Astrocyte (in vitro differentiated cells and primary cell): ENCODE measurements around the gene DISC1. TPM values are rescaled to one million over a fixed set of nuclear protein-coding genes. Genes with fewer than 3 reads are reported as not detected.
"Not testable (repeated sequence)": the region's sequence is repeated elsewhere in the genome, so short reads cannot be mapped to it uniquely, and the experiment has no call there.

ENCODE experiments used
- DNase-seq: peaks from one replicate; pipeline ENCODE4 v3.0.0-alpha.2; 2010; ENCODE audit warnings: low read depth
- FAIRE-seq: peaks from 2 replicates; lab custom pipeline; 2011; peaks lifted over from hg19 to GRCh38; lab: Jason Lieb, UNC
- H2AFZ ChIP-seq: 2 replicates; pipeline ENCODE4 v1.6.0; 2012; ENCODE audit warnings: low read depth, low read length, inconsistent platforms
- H3K27ac ChIP-seq: 2 replicates; pipeline ENCODE4 v1.5.1; 2011; ENCODE audit warnings: low read depth, low read length, inconsistent platforms
- H3K27me3 ChIP-seq: 2 replicates; pipeline ENCODE4 v1.6.0; 2011; ENCODE audit warnings: low read length, inconsistent platforms; ENCODE audit not compliant: insufficient read depth
- H3K36me3 ChIP-seq: 2 replicates; pipeline ENCODE4 v1.5.1; 2011; ENCODE audit warnings: low read length, inconsistent platforms; ENCODE audit not compliant: insufficient read depth
- H3K4me1 ChIP-seq: 2 replicates; pipeline ENCODE4 v1.5.1; 2011; ENCODE audit warnings: low read length, inconsistent platforms; ENCODE audit not compliant: insufficient read depth
- H3K4me2 ChIP-seq: 2 replicates; pipeline ENCODE4 v1.6.0; 2012; ENCODE audit warnings: low read length, inconsistent platforms
- H3K4me3 ChIP-seq: 2 replicates; pipeline ENCODE4 v1.5.1; 2011; ENCODE audit warnings: low read depth, mild to moderate bottlenecking, low read length, inconsistent platforms; ENCODE audit not compliant: insufficient read depth
- H3K79me2 ChIP-seq: 2 replicates; pipeline ENCODE4 v1.6.0; 2012; ENCODE audit warnings: mild to moderate bottlenecking, low read length, inconsistent platforms; ENCODE audit not compliant: insufficient read depth
- H3K9ac ChIP-seq: 2 replicates; pipeline ENCODE4 v1.6.0; 2012; ENCODE audit warnings: mild to moderate bottlenecking, low read length, inconsistent platforms
- H3K9me3 ChIP-seq: 2 replicates; pipeline ENCODE4 v1.5.1; 2012; ENCODE audit warnings: low read depth, mild to moderate bottlenecking, low read length, inconsistent platforms; ENCODE audit not compliant: insufficient read depth
- H4K20me1 ChIP-seq: 2 replicates; pipeline ENCODE4 v1.6.0; 2012; ENCODE audit warnings: low read length, inconsistent platforms; ENCODE audit not compliant: insufficient read depth
- H3K27ac Mint-ChIP-seq: one replicate; pipeline ENCODE4 v1.8.0; 2021; ENCODE audit warnings: mild to moderate bottlenecking, mixed read lengths; ENCODE audit not compliant: unreplicated experiment
- H3K27me3 Mint-ChIP-seq: one replicate; pipeline ENCODE4 v1.8.0; 2021; ENCODE audit warnings: low read depth, mixed read lengths; ENCODE audit not compliant: unreplicated experiment
- H3K36me3 Mint-ChIP-seq: one replicate; pipeline ENCODE4 v1.8.0; 2021; ENCODE audit warnings: low read depth, mixed read lengths; ENCODE audit not compliant: unreplicated experiment
- H3K4me1 Mint-ChIP-seq: one replicate; pipeline ENCODE4 v1.8.0; 2021; ENCODE audit warnings: low read depth, mixed read lengths; ENCODE audit not compliant: unreplicated experiment
- H3K4me3 Mint-ChIP-seq: one replicate; pipeline ENCODE4 v1.8.0; 2021; ENCODE audit warnings: mild to moderate bottlenecking, moderate library complexity, mixed read lengths; ENCODE audit not compliant: unreplicated experiment
- H3K9me3 Mint-ChIP-seq: one replicate; pipeline ENCODE4 v1.8.0; 2021; ENCODE audit warnings: mild to moderate bottlenecking, mixed read lengths; ENCODE audit not compliant: unreplicated experiment
- EZH2 ChIP-seq: IDR thresholded peaks from 2 replicates; pipeline ENCODE4 v1.6.1; 2012; ENCODE audit warnings: mild to moderate bottlenecking, low read length, inconsistent platforms; ENCODE audit not compliant: insufficient read depth
- total RNA-seq: library from RNA; stranded (reverse); gene quantifications from 2 replicates; pipeline ENCODE4 v1.2.1, GENCODE V29; 2021
- TF ChIP-seq, protein P1 (sequence below): IDR thresholded peaks from 2 replicates; pipeline ENCODE4 v1.5.1; 2011; ENCODE audit warnings: low read depth, mild to moderate bottlenecking, inconsistent platforms, low read length, moderate library complexity; ENCODE audit not compliant: insufficient read depth

The DISC1 gene
- total RNA-seq, 1 donor from 2014 or later: 9.1 TPM

DNA sequence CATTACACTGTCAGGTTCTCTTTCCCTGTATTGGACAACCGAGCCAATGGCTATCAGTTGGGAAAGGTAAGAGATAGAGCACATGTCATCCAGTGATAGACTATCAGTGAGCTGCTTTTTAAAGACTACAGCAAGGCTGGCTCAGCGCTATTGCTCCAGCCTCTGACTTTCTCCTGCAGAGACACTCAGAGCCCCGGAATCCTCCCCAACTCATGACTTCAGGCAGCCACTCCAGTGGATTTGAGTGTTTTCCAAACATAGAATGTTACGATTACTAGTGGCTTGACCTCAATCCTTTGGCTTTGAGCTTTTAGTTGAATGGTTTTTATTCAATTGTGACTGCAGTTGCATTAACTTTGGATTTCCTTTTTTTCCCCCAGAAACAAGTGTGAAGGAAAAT lies 331.9 kb downstream of the DISC1 start:
- Histone ChIP-seq H3K36me3 (no peaks in the 10 kb centered on the region), H3K79me2 (no peaks in the 10 kb centered on the region), H3K27ac (no peak overlapping the region), H3K9me3 (no peaks in the 10 kb centered on the region), H3K4me1 (no peaks in the 10 kb centered on the region), H3K4me3 (no peak overlapping the region), H4K20me1 (no peaks in the 10 kb centered on the region), H2AFZ (no peak overlapping the region), H3K27me3 (no peaks in the 10 kb centered on the region), H3K9ac (no peak overlapping the region), H3K4me2 (no peak overlapping the region)
- Mint-ChIP-seq H3K4me1 (no peaks in the 10 kb centered on the region), H3K9me3 (peaks cover 10% of the 10 kb centered on the region), H3K27me3 (no peaks in the 10 kb centered on the region), H3K36me3 (peaks cover 15% of the 10 kb centered on the region), H3K27ac (no peak overlapping the region), H3K4me3 (no peak overlapping the region)
- DNase-seq (peak; percentile 48), FAIRE-seq (no peak)
- no peak for TF ChIP-seq EZH2
- TF ChIP-seq, protein P1, sequence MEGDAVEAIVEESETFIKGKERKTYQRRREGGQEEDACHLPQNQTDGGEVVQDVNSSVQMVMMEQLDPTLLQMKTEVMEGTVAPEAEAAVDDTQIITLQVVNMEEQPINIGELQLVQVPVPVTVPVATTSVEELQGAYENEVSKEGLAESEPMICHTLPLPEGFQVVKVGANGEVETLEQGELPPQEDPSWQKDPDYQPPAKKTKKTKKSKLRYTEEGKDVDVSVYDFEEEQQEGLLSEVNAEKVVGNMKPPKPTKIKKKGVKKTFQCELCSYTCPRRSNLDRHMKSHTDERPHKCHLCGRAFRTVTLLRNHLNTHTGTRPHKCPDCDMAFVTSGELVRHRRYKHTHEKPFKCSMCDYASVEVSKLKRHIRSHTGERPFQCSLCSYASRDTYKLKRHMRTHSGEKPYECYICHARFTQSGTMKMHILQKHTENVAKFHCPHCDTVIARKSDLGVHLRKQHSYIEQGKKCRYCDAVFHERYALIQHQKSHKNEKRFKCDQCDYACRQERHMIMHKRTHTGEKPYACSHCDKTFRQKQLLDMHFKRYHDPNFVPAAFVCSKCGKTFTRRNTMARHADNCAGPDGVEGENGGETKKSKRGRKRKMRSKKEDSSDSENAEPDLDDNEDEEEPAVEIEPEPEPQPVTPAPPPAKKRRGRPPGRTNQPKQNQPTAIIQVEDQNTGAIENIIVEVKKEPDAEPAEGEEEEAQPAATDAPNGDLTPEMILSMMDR: no peak

GRCh38 chr1:231959225-231959884 lies 332.8 kb downstream of the DISC1 start:
- DNase-seq: no peak

DNA sequence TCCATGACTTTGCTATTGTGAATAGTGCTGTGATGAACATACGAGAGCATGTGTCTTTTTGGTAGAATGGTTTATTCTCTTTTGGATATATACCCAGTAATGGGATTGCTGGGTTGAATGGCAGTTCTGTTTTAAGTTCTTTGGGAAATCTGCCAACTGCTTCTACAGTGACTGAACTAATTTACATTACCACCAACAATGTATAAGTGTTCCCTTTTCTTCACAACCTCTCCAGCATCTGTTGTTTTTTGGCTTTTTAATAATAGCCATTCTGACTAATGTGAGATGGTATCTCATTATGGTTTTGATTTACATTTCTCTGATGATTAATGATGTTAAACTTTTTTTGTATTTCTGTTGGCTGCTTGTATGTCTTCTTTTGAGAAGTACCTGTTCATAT lies 335.2 kb downstream of the DISC1 start:
- H2AFZ ChIP-seq, H3K4me3 Mint-ChIP-seq, FAIRE-seq: not testable (repeated sequence)

More at GRCh38 chr1:231959225-231959884, 332.8 kb downstream of the DISC1 start:
- TF ChIP-seq EZH2: no peak
- TF ChIP-seq, protein P1: no peak
- H3K36me3 Mint-ChIP-seq: peaks cover 18% of the 10 kb centered on the region
- Histone ChIP-seq H3K9me3 (no peaks in the 10 kb centered on the region), H3K4me3 (no peak overlapping the region), H3K4me2 (no peak overlapping the region), H3K9ac (no peak overlapping the region), H4K20me1 (no peaks in the 10 kb centered on the region), H2AFZ (no peak overlapping the region), H3K27ac (no peak overlapping the region), H3K36me3 (no peaks in the 10 kb centered on the region), H3K27me3 (no peaks in the 10 kb centered on the region), H3K79me2 (no peaks in the 10 kb centered on the region), H3K4me1 (no peaks in the 10 kb centered on the region)
- no peak overlapping the region for H3K27ac Mint-ChIP-seq
- H3K4me1 Mint-ChIP-seq: no peaks in the 10 kb centered on the region
- H3K9me3 Mint-ChIP-seq: peaks cover 10% of the 10 kb centered on the region
- H3K4me3 Mint-ChIP-seq: no peak overlapping the region
- H3K27me3 Mint-ChIP-seq: no peaks in the 10 kb centered on the region
- FAIRE-seq: no peak

More for the DNA sequence above, 335.2 kb downstream of the DISC1 start:
- H3K27ac Mint-ChIP-seq, H3K4me1 Mint-ChIP-seq, H3K4me2 ChIP-seq, H4K20me1 ChIP-seq, H3K27ac ChIP-seq, H3K27me3 ChIP-seq, H3K79me2 ChIP-seq, H3K27me3 Mint-ChIP-seq, H3K4me3 ChIP-seq, H3K36me3 ChIP-seq, H3K9me3 ChIP-seq, H3K9ac ChIP-seq, H3K4me1 ChIP-seq, H3K9me3 Mint-ChIP-seq: not testable (repeated sequence)
- peak; percentile 44 for DNase-seq
- peaks cover 19% of the 10 kb centered on the region for H3K36me3 Mint-ChIP-seq
